Hepatocyte (in vitro differentiated cells): Measurements from ENCODE around the gene ERCC2. TPM values are rescaled to one million over a fixed set of nuclear protein-coding genes. Genes with fewer than 3 reads are reported as not detected.

Experiments used
- DNase-seq: peaks from one replicate; pipeline ENCODE4 v3.0.0-alpha.2; 2016; ENCODE audit warnings: low spot score
- H2AFZ ChIP-seq: fragments of 200-600 bp; sonication (generic); 2 replicates; pipeline ENCODE4 v1.6.0; 2016; ENCODE audit warnings: antibody characterized with exemption, mild to moderate bottlenecking
- H3K27ac ChIP-seq: fragments of 200-600 bp; sonication (generic); 2 replicates; pipeline ENCODE4 v1.5.1; 2016; ENCODE audit warnings: mild to moderate bottlenecking
- H3K27me3 ChIP-seq: fragments of 200-600 bp; sonication (generic); 2 replicates; pipeline ENCODE4 v1.6.1; 2016
- H3K36me3 ChIP-seq: fragments of 200-600 bp; sonication (generic); replicated peaks from 2 replicates; pipeline ENCODE4 v1.5.1; 2016; ENCODE audit warnings: low read depth; ENCODE audit not compliant: insufficient read depth
- H3K4me1 ChIP-seq: fragments of 200-600 bp; sonication (generic); 2 replicates; pipeline ENCODE4 v1.5.1; 2016; ENCODE audit warnings: mild to moderate bottlenecking, moderate library complexity; ENCODE audit not compliant: insufficient read depth
- H3K4me2 ChIP-seq: fragments of 200-600 bp; sonication (generic); 2 replicates; pipeline ENCODE4 v1.6.0; 2016
- H3K4me3 ChIP-seq: fragments of 200-600 bp; sonication (generic); 2 replicates; pipeline ENCODE4 v1.5.1; 2016; ENCODE audit warnings: mild to moderate bottlenecking
- H3K79me2 ChIP-seq: fragments of 200-600 bp; sonication (generic); 2 replicates; pipeline ENCODE4 v1.6.0; 2017; ENCODE audit warnings: mild to moderate bottlenecking
- H3K9me2 ChIP-seq: fragments of 200-600 bp; sonication (generic); replicated peaks from 2 replicates; pipeline ENCODE4 v1.6.0; 2017; ENCODE audit warnings: mild to moderate bottlenecking; ENCODE audit not compliant: insufficient read depth
- H3K9me3 ChIP-seq: fragments of 200-600 bp; sonication (generic); 2 replicates; pipeline ENCODE4 v1.5.1; 2016; ENCODE audit warnings: low read depth, mild to moderate bottlenecking
- H4K20me1 ChIP-seq: fragments of 200-600 bp; sonication (generic); 2 replicates; pipeline ENCODE4 v1.6.0; 2016; ENCODE audit warnings: mild to moderate bottlenecking; ENCODE audit not compliant: insufficient read depth, poor library complexity, severe bottlenecking
- CTCF ChIP-seq: fragments of 200-600 bp; sonication (generic); IDR thresholded peaks from 2 replicates; pipeline ENCODE4 v1.5.1; 2016; ENCODE audit warnings: antibody characterized with exemption, mild to moderate bottlenecking; ENCODE audit not compliant: poor library complexity
- EZH2 ChIP-seq: fragments of 200-600 bp; sonication (generic); IDR thresholded peaks from 2 replicates; pipeline ENCODE4 v1.6.1; 2016; ENCODE audit warnings: antibody characterized with exemption, mild to moderate bottlenecking, borderline replicate concordance
- EZH2phosphoT487 ChIP-seq: fragments of 200-600 bp; sonication (generic); IDR thresholded peaks from one replicate; pipeline ENCODE4 v1.6.1; 2018; ENCODE audit warnings: antibody characterized with exemption, mild to moderate bottlenecking, low read depth, moderate library complexity; ENCODE audit not compliant: unreplicated experiment, severe bottlenecking
- WGBS: methylation state at CpG from one replicate; pipeline ENCODE4 v1.1.6; 2016; ENCODE audit warnings: low lambda C conversion rate; ENCODE audit errors: missing lambda C conversion rate; 5-methylcytosine and 5-hydroxymethylcytosine counted together
- polyA plus RNA-seq: library from polyadenylated mRNA; unstranded; fragments of >200 nt; fragmentation: Nextera tagmentation; extraction: Ambion mirVana; gene quantifications from 2 replicates; pipeline ENCODE4 v1.2.1, GENCODE V29; 2016
- total RNA-seq: library from RNA; depleted of rRNA; stranded (reverse); fragments of >200 nt; gene quantifications from 2 replicates; pipeline ENCODE4 v1.2.3, GENCODE V29; 2014

Gene ERCC2
- total and polyA plus RNA-seq, 2 experiments from 2014 or later = 7.1 to 13.9 TPM

- Histone ChIP-seq H3K36me3 (no peaks in the 10 kb centered on the region), H4K20me1 (no peaks in the 10 kb centered on the region), H3K4me1 (peaks cover 6% of the 10 kb centered on the region), H3K9me2 (no peaks in the 10 kb centered on the region), H2AFZ (no peak overlapping the region), H3K27ac (no peak overlapping the region), H3K4me3 (peak overlapping the region; percentile 68), H3K9me3 (no peaks in the 10 kb centered on the region), H3K4me2 (peak overlapping the region; percentile 95), H3K27me3 (peaks cover 23% of the 10 kb centered on the region), H3K79me2 (peaks cover 23% of the 10 kb centered on the region)
- TF ChIP-seq CTCF (no peak), EZH2 (no peak), EZH2phosphoT487 (no peak)
- DNase-seq = no peak
- WGBS = under 1% methylated on average over 10 of the region's 10 CpGs
These were observed 36.7 kb upstream of the ERCC2 start for GRCh38 chr19:45407091-45407375.

GRCh38 chr19:45406226-45407090 is 36.1 kb upstream of the ERCC2 start, which contains the start of gene POLR1G:
Gene POLR1G (plus strand): TSS chr19:45406644. CDS start chr19:45406697, 53 bp downstream.
- DNase-seq = peak; percentile 86
- Histone ChIP-seq H3K27ac (peak within 1 kb of the TSS; percentile 92), H2AFZ (peak within 1 kb of the TSS; percentile 90), H3K4me2 (peak within 1 kb of the TSS; percentile 95), H3K9me3 (no peaks in the 10 kb centered on the region), H3K36me3 (no peaks in the 10 kb centered on the region), H3K4me1 (peaks cover 6% of the 10 kb centered on the region), H3K9me2 (no peaks in the 10 kb centered on the region), H3K27me3 (peaks cover 23% of the 10 kb centered on the region), H4K20me1 (no peaks in the 10 kb centered on the region), H3K79me2 (peaks cover 27% of the 10 kb centered on the region), H3K4me3 (peak within 1 kb of the TSS; percentile 68)
- no peak for TF ChIP-seq CTCF
- TF ChIP-seq EZH2 = no peak
- TF ChIP-seq EZH2phosphoT487 = no peak
- 1% methylated on average over 51 of the region's 51 CpGs for WGBS

GRCh38 chr19:45405435-45406225 is 35.3 kb upstream of the ERCC2 start:
- no peaks in the 10 kb centered on the region for H4K20me1 ChIP-seq
- H3K4me2 ChIP-seq = peak overlapping the region; percentile 95
- peak; percentile 91 for DNase-seq
- no peaks in the 10 kb centered on the region for H3K9me3 ChIP-seq
- H3K36me3 ChIP-seq = no peaks in the 10 kb centered on the region
- H3K27me3 ChIP-seq = peaks cover 23% of the 10 kb centered on the region
- H3K9me2 ChIP-seq = no peaks in the 10 kb centered on the region
- TF ChIP-seq EZH2phosphoT487 (no peak), EZH2 (no peak), CTCF (no peak)
- peak overlapping the region; percentile 68 for H3K4me3 ChIP-seq
- H3K27ac ChIP-seq = peak overlapping the region; percentile 92
- H2AFZ ChIP-seq = peak overlapping the region; percentile 90
- peaks cover 6% of the 10 kb centered on the region for H3K4me1 ChIP-seq
- H3K79me2 ChIP-seq = peaks cover 27% of the 10 kb centered on the region
- WGBS = under 1% methylated on average over 48 of the region's 48 CpGs
